ENCODE measurements around the gene GNA12.
A peak's percentile ranks its signal among the peaks of the same experiment; 100 is the strongest.

Gene GNA12

GRCh38 chr7:2844153-2845033 is at the start of gene GNA12:
TSS of gene GNA12 (minus strand) at chr7:2844308. CDS start at chr7:2844161, 147 bp downstream.
- peak; percentile 99 for DNase-seq

- DNase-seq, result peak; percentile 19
Observed at GRCh38 chr7:2893411-2893861, 49.3 kb upstream of the GNA12 start.

GRCh38 chr7:2892549-2892948 is 48.4 kb upstream of the GNA12 start:
- no peak for DNase-seq

GRCh38 chr7:2887816-2888215 is 43.7 kb upstream of the GNA12 start:
- DNase-seq, result no peak

GRCh38 chr7:2886900-2887299 is 42.8 kb upstream of the GNA12 start:
- DNase-seq, result peak; percentile 60

GRCh38 chr7:2886391-2886790 is 42.3 kb upstream of the GNA12 start:
- DNase-seq, result no peak

- DNase-seq, result no peak
Observed at GRCh38 chr7:2884161-2884560, 40.1 kb upstream of the GNA12 start.

- DNase-seq, result no peak
Observed at GRCh38 chr7:2883101-2883500, 39.0 kb upstream of the GNA12 start.

GRCh38 chr7:2882111-2882510 is 38.0 kb upstream of the GNA12 start:
- no peak for DNase-seq

GRCh38 chr7:2880874-2881533 is 36.9 kb upstream of the GNA12 start:
- DNase-seq, result no peak

- DNase-seq, result no peak
Observed at GRCh38 chr7:2880051-2880450, 35.9 kb upstream of the GNA12 start.

- no peak for DNase-seq
Observed at GRCh38 chr7:2879354-2879753, 35.2 kb upstream of the GNA12 start.

GRCh38 chr7:2878306-2878705 is 34.2 kb upstream of the GNA12 start:
- DNase-seq, result no peak

- DNase-seq, result no peak
Observed at GRCh38 chr7:2876031-2876731, 32.1 kb upstream of the GNA12 start.

- no peak for DNase-seq
Observed at GRCh38 chr7:2873686-2874551, 29.8 kb upstream of the GNA12 start.

- no peak for DNase-seq
Observed at GRCh38 chr7:2873146-2873545, 29.0 kb upstream of the GNA12 start.

- DNase-seq, result no peak
Observed at GRCh38 chr7:2872296-2872874, 28.3 kb upstream of the GNA12 start.

- DNase-seq, result peak; percentile 79
Observed at GRCh38 chr7:2870471-2870931, 26.4 kb upstream of the GNA12 start.

- no peak for DNase-seq
Observed at GRCh38 chr7:2869981-2870380, 25.9 kb upstream of the GNA12 start.

GRCh38 chr7:2866601-2867000 is 22.5 kb upstream of the GNA12 start:
- no peak for DNase-seq

- peak; percentile 82 for DNase-seq
Observed at GRCh38 chr7:2864999-2865670, 21.0 kb upstream of the GNA12 start.

All from stimulated activated CD4-positive, alpha-beta T cell treated with anti-CD3 and anti-CD28 coated beads, Interleukin-15, amount 100 ng/mL, for 24 hours (primary cell).